IMR-90 (cell line): Measurements from ENCODE around the gene MAMDC4.

Source experiments
- BHLHE40 ChIP-seq: fragments of 150-350 bp; IDR thresholded peaks from 2 replicates; pipeline ENCODE4 v1.6.1; 2016; ENCODE audit warnings: mild to moderate bottlenecking, low read depth, low read length
- CEBPB ChIP-seq: IDR thresholded peaks from 2 replicates; pipeline ENCODE4 v1.6.1; 2012; ENCODE audit warnings: low read depth, low read length, improper control_type of control experiment
- CHD1 ChIP-seq: IDR thresholded peaks from 2 replicates; pipeline ENCODE4 v1.6.1; 2012; ENCODE audit warnings: low read depth, low read length, improper control_type of control experiment
- FOS ChIP-seq: fragments of 150-350 bp; IDR thresholded peaks from 2 replicates; pipeline ENCODE4 v1.6.1; 2016; ENCODE audit warnings: low read depth, low read length
- MAFK ChIP-seq: IDR thresholded peaks from 2 replicates; pipeline ENCODE4 v1.6.1; 2012; ENCODE audit warnings: low read depth, low read length, improper control_type of control experiment
- MXI1 ChIP-seq: IDR thresholded peaks from 2 replicates; pipeline ENCODE4 v1.6.1; 2012; ENCODE audit warnings: low read depth, mild to moderate bottlenecking, low read length, moderate library complexity, borderline replicate concordance
- RAD21 ChIP-seq: IDR thresholded peaks from 2 replicates; pipeline ENCODE4 v1.6.1; 2012; ENCODE audit warnings: low read length, improper control_type of control experiment
- TF ChIP-seq, protein P1 (sequence below): conservative IDR thresholded peaks from 2 replicates; pipeline ENCODE4 v1.5.1; 2012; ENCODE audit warnings: mild to moderate bottlenecking, low read depth, low read length, improper control_type of control experiment

DNA sequence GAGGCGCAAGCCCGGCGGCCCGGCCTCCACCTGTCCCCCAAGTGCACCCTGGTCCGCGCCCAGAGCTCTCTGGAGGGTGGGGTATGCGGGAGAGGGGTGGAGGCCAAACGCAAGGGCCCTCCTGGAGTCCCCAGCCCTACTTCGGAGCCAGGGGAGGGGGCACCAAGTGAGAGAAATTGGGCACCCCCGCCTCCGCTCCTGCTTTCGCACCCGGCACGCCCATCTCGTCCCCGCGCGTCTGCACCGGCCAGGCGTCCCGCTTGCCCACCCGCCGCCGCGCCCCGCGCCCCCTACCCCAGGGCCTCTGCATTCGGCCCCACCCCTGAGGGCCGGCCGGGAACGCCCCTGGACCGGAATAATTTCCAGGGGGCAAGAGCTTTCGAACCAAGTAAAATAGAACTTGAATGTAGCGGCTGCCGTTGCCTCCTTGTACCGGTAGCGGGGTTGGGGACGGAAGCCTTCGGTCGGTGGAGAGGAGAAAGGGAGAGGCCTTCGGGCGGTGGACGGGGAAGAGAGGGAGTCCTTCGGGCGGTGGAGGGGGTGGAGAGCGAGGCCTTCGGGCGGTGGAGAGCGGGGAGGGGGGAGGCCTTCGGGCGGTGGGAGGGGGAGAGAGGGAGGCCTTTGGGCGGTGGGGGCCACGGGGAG, 3.6 kb upstream of the MAMDC4 start:
- TF ChIP-seq CEBPB: no peak
- no peak for TF ChIP-seq RAD21
- TF ChIP-seq, protein P1, sequence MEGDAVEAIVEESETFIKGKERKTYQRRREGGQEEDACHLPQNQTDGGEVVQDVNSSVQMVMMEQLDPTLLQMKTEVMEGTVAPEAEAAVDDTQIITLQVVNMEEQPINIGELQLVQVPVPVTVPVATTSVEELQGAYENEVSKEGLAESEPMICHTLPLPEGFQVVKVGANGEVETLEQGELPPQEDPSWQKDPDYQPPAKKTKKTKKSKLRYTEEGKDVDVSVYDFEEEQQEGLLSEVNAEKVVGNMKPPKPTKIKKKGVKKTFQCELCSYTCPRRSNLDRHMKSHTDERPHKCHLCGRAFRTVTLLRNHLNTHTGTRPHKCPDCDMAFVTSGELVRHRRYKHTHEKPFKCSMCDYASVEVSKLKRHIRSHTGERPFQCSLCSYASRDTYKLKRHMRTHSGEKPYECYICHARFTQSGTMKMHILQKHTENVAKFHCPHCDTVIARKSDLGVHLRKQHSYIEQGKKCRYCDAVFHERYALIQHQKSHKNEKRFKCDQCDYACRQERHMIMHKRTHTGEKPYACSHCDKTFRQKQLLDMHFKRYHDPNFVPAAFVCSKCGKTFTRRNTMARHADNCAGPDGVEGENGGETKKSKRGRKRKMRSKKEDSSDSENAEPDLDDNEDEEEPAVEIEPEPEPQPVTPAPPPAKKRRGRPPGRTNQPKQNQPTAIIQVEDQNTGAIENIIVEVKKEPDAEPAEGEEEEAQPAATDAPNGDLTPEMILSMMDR: no peak
- TF ChIP-seq MXI1: no peak
- TF ChIP-seq BHLHE40: no peak
- TF ChIP-seq FOS: no peak
- TF ChIP-seq MAFK: no peak
- TF ChIP-seq CHD1: no peak
